ENCODE data around the gene SERPING1.
A peak's percentile ranks its signal among the peaks of the same experiment; 100 is the strongest.

SERPING1 gene

DNA sequence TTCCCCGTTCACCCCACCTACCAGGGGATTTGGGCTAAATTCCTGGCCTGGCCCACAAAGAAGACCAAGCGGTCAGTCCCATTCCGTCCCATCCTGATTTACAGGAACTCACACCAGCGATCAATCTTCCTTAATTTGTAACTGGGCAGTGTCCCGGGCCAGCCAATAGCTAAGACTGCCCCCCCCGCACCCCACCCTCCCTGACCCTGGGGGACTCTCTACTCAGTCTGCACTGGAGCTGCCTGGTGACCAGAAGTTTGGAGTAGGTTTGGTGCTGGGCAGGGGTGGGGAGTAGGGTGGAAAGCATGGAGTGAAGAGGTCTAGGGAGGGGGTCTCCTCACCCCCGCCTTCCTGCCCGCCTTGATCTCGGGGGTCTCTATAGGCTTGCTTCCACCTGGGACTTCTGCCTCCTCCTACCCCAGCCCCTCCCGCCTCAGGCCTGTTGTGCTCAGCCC is at the start of gene SERPING1:
SERPING1 (plus strand) TSS at position 225 of the 455 bp plus-strand sequence. CDS start 586 bp downstream, outside the sequence.
- Histone ChIP-seq H2AFZ (peak within 1 kb of the TSS; percentile 90), H3K36me3 (ENCODE audit: control insufficient read depth, insufficient read depth, low read length) (no peaks in the 10 kb centered on the region), H3K27ac (peak within 1 kb of the TSS; percentile 75), H3K9ac (no peak within 1 kb of the TSS), H3K4me3 (ENCODE audit: low read depth, low read length) (peak within 1 kb of the TSS; percentile 44), H3K79me2 (no peaks in the 10 kb centered on the region), H3K4me1 (no peaks in the 10 kb centered on the region), H3K27me3 (ENCODE audit: control insufficient read depth, insufficient read depth, low read length) (no peaks in the 10 kb centered on the region), H3K4me2 (ENCODE audit: low read length) (peak within 1 kb of the TSS; percentile 65), H3K9me3 (ENCODE audit: control insufficient read depth, low read length) (no peaks in the 10 kb centered on the region)
- TF ChIP-seq CTCF (IDR thresholded peaks at IDR 0.05), result no peak

- no peaks in the 10 kb centered on the region for H3K79me2 ChIP-seq
- H3K9me3 ChIP-seq (ENCODE audit: control insufficient read depth, low read length), result no peaks in the 10 kb centered on the region
- no peaks in the 10 kb centered on the region for H3K27me3 ChIP-seq (ENCODE audit: control insufficient read depth, insufficient read depth, low read length)
- no peak overlapping the region for H2AFZ ChIP-seq
- H3K4me1 ChIP-seq, result no peaks in the 10 kb centered on the region
- no peak overlapping the region for H3K27ac ChIP-seq
- H3K36me3 ChIP-seq (ENCODE audit: control insufficient read depth, insufficient read depth, low read length), result no peaks in the 10 kb centered on the region
- no peak overlapping the region for H3K4me2 ChIP-seq (ENCODE audit: low read length)
- H3K4me3 ChIP-seq (ENCODE audit: low read depth, low read length), result no peak overlapping the region
- H3K9ac ChIP-seq, result no peak overlapping the region
- TF ChIP-seq CTCF (IDR thresholded peaks at IDR 0.05), result no peak
Measured at GRCh38 chr11:57547854-57548377, 49.6 kb upstream of the SERPING1 start.

DNA sequence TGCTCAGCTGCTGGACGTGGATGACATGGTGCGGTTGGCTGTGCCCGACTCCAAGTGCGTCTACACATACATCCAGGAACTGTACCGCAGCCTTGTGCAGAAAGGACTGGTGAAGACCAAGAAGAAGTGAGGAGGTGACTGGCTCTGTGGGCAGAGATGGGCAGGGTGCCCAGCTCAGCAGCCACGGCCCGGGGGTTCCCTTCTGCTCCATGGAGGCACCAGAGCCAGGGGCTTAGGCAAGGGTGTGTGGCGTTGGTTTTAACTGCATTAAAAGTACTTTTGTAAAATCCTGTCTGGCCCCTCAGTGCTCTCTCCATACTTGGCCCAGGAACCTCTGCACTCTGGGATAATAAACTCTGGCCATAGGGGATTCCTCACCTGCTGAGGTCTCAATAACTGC is 47.5 kb upstream of the SERPING1 start:
- Histone ChIP-seq H3K9ac (no peak overlapping the region), H3K9me3 (ENCODE audit: control insufficient read depth, low read length) (no peaks in the 10 kb centered on the region), H2AFZ (no peak overlapping the region), H3K79me2 (no peaks in the 10 kb centered on the region), H3K4me3 (ENCODE audit: low read depth, low read length) (no peak overlapping the region), H3K36me3 (ENCODE audit: control insufficient read depth, insufficient read depth, low read length) (no peaks in the 10 kb centered on the region), H3K27me3 (ENCODE audit: control insufficient read depth, insufficient read depth, low read length) (no peaks in the 10 kb centered on the region), H3K4me2 (ENCODE audit: low read length) (no peak overlapping the region), H3K4me1 (no peaks in the 10 kb centered on the region), H3K27ac (no peak overlapping the region)
- TF ChIP-seq CTCF (IDR thresholded peaks at IDR 0.05), result no peak

DNA sequence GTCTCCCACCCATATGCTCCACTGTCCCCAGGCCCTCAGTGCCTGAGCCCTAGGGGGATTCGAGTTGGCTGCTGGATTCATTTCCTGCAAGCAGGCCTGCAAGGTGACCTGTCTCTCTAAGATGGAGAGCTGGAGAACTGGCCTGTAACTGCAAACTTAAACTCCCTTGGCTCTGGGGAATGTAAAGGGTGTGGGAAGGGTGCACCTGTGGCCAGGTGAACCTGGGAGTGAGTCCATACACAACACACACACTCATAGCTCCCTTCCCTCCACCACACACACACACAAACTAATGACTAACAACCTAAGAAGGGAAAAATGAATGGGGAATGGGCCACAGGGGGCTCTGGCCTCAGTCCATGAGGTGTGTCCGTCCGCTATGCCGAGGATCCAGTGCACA is 45.5 kb upstream of the SERPING1 start:
- H3K4me3 ChIP-seq (ENCODE audit: low read depth, low read length), result no peak overlapping the region
- no peak overlapping the region for H3K9ac ChIP-seq
- no peaks in the 10 kb centered on the region for H3K36me3 ChIP-seq (ENCODE audit: control insufficient read depth, insufficient read depth, low read length)
- H3K4me2 ChIP-seq (ENCODE audit: low read length), result no peak overlapping the region
- no peaks in the 10 kb centered on the region for H3K9me3 ChIP-seq (ENCODE audit: control insufficient read depth, low read length)
- no peaks in the 10 kb centered on the region for H3K27me3 ChIP-seq (ENCODE audit: control insufficient read depth, insufficient read depth, low read length)
- no peak overlapping the region for H3K27ac ChIP-seq
- no peak for TF ChIP-seq CTCF (IDR thresholded peaks at IDR 0.05)
- H3K4me1 ChIP-seq, result no peaks in the 10 kb centered on the region
- no peak overlapping the region for H2AFZ ChIP-seq
- H3K79me2 ChIP-seq, result no peaks in the 10 kb centered on the region

DNA sequence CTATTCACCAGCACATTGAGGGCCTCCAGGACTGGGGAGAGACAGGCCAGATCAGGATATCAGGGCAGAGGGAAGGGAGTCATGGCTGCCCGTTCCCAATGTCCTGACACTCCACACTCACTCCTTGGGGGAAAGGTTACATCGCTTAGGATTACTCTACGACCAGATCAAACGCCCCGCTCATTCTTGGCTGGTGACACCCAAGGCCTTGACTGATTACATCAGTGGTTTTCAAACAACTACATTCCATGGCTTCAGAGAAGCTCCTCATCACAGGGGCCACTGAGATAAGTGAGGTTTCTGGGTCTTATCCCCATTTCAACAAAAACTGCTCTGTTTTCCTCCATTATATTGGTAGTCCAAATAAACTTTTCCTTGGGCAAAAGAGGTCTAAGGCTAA is 45.0 kb upstream of the SERPING1 start:
- Histone ChIP-seq H3K27ac (no peak overlapping the region), H3K4me3 (ENCODE audit: low read depth, low read length) (no peak overlapping the region), H3K4me1 (no peaks in the 10 kb centered on the region), H3K4me2 (ENCODE audit: low read length) (no peak overlapping the region), H3K27me3 (ENCODE audit: control insufficient read depth, insufficient read depth, low read length) (no peaks in the 10 kb centered on the region), H3K9ac (no peak overlapping the region), H3K36me3 (ENCODE audit: control insufficient read depth, insufficient read depth, low read length) (no peaks in the 10 kb centered on the region), H3K79me2 (no peaks in the 10 kb centered on the region), H3K9me3 (ENCODE audit: control insufficient read depth, low read length) (no peaks in the 10 kb centered on the region), H2AFZ (no peak overlapping the region)
- TF ChIP-seq CTCF (IDR thresholded peaks at IDR 0.05), result no peak
